ENCODE data around the gene DOK6.

DNA sequence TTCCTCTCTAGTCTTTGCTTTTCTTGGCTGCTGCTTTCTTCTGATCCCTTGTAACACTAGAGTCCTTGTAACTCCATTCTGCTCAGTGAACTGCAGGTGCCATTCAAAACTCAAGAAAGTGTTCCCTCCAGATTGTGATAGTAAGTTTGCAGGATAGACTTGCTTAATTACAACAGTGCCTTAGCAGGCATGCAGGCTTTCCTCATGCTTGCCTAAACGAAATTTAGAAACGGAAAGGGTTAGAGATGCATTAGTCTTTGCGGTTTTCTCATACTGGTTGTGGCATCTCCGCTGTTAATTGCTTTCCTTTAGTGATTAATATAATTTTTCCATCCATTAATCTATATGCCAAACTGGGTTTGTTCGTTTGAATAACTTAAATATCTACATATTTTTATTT lies 82.9 kb downstream of the DOK6 start:
- TF ChIP-seq, protein P1, sequence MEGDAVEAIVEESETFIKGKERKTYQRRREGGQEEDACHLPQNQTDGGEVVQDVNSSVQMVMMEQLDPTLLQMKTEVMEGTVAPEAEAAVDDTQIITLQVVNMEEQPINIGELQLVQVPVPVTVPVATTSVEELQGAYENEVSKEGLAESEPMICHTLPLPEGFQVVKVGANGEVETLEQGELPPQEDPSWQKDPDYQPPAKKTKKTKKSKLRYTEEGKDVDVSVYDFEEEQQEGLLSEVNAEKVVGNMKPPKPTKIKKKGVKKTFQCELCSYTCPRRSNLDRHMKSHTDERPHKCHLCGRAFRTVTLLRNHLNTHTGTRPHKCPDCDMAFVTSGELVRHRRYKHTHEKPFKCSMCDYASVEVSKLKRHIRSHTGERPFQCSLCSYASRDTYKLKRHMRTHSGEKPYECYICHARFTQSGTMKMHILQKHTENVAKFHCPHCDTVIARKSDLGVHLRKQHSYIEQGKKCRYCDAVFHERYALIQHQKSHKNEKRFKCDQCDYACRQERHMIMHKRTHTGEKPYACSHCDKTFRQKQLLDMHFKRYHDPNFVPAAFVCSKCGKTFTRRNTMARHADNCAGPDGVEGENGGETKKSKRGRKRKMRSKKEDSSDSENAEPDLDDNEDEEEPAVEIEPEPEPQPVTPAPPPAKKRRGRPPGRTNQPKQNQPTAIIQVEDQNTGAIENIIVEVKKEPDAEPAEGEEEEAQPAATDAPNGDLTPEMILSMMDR (IDR thresholded peaks at IDR 0.05): no peak
- TF ChIP-seq POLR2A (IDR thresholded peaks at IDR 0.05): no peak

Data from transverse colon (tissue), 3 donors.